ENCODE results near the gene TIGD3. TPM values are rescaled to one million over a fixed set of nuclear protein-coding genes. Genes with fewer than 3 reads are reported as not detected.

TIGD3 gene
- polyA plus RNA-seq, 1 donor (not counting 4 experiments of a cell fraction or from before 2014, with no cell fraction given): not detected

DNA sequence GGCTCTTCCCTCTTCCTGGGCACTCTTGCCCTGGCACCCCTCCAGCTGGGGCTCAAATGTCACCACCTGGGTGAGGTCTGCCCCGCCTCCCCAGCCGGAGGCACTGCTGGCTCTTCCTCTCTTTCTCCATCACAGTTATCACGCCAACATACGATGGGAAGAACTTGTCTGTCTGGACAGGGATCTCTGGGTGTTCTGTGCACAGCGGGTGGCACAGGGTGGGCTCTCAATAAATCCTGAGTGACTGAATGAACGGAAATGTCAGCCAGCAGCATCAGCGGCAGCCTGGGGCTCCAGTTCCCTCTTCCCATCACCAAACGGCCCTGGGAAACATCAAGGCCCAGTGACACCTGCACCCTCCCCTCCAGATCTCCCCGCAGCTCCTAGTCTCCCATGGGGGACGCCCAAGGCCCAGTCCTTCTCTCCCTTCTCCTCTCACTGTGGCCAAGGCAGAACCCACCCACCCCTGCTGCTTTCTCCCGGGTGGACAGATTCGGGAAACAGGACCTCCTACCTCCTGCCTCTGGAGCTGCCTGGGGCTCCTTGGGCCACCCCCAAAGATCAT, 28.3 kb downstream of the TIGD3 start:
- H3K4me1 ChIP-seq (ENCODE audit: control insufficient read depth, extremely low read depth, insufficient read depth, low read length): peaks cover 45% of the 10 kb centered on the region
- peak overlapping the region; percentile 84 for H3K9ac ChIP-seq (ENCODE audit: control insufficient read depth, extremely low read depth, insufficient read depth, low read length)
- no peaks in the 10 kb centered on the region for H4K20me1 ChIP-seq (ENCODE audit: control insufficient read depth, extremely low read depth, insufficient read depth, low read length)
- H3K36me3 ChIP-seq (ENCODE audit: control insufficient read depth in 2 of 2, extremely low read depth in 1 of 2, insufficient read depth in 2 of 2, low read length in 2 of 2): peaks cover 0 to under 1% of the 10 kb centered on the region in 2 experiments
- H3K27ac ChIP-seq (ENCODE audit: control insufficient read depth, insufficient read depth, low read length): peak overlapping the region; percentile 95
- no peaks in the 10 kb centered on the region for H3K27me3 ChIP-seq (ENCODE audit: control insufficient read depth, extremely low read depth, insufficient read depth, low read length)
- no peak for DNase-seq (ENCODE audit: low read depth, low spot score)
- peak overlapping the region; percentile 4 for H2AFZ ChIP-seq (ENCODE audit: control insufficient read depth, low read length)
- peaks cover 11% of the 10 kb centered on the region for H3K79me2 ChIP-seq (ENCODE audit: control insufficient read depth, insufficient read depth, low read length)
- no peaks in the 10 kb centered on the region for H3K9me3 ChIP-seq (ENCODE audit: control insufficient read depth, low read depth, low read length)
- TF ChIP-seq, protein P1, sequence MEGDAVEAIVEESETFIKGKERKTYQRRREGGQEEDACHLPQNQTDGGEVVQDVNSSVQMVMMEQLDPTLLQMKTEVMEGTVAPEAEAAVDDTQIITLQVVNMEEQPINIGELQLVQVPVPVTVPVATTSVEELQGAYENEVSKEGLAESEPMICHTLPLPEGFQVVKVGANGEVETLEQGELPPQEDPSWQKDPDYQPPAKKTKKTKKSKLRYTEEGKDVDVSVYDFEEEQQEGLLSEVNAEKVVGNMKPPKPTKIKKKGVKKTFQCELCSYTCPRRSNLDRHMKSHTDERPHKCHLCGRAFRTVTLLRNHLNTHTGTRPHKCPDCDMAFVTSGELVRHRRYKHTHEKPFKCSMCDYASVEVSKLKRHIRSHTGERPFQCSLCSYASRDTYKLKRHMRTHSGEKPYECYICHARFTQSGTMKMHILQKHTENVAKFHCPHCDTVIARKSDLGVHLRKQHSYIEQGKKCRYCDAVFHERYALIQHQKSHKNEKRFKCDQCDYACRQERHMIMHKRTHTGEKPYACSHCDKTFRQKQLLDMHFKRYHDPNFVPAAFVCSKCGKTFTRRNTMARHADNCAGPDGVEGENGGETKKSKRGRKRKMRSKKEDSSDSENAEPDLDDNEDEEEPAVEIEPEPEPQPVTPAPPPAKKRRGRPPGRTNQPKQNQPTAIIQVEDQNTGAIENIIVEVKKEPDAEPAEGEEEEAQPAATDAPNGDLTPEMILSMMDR (optimal IDR thresholded peaks at IDR 0.05 in 1 of 3, IDR thresholded peaks at IDR 0.05 in 1 of 3, conservative IDR thresholded peaks at IDR 0.05 in 1 of 3; ENCODE audit: extremely low read depth in 1 of 3, insufficient read depth in 2 of 3, low read length in 3 of 3): no peak
- TF ChIP-seq EZH2 (IDR thresholded peaks at IDR 0.05; ENCODE audit: low read length): no peak
- no peaks in the 10 kb centered on the region for H3K9me1 ChIP-seq (ENCODE audit: control insufficient read depth, extremely low read depth, insufficient read depth, low read length)
- H3K4me3 ChIP-seq (ENCODE audit: control insufficient read depth in 2 of 3, extremely low read depth in 1 of 3, insufficient read depth in 2 of 3, low read depth in 1 of 3, low read length in 3 of 3): peak overlapping the region; percentile 22 to 47 (median 41)
- peak overlapping the region; percentile 88 for H3K4me2 ChIP-seq (ENCODE audit: control insufficient read depth, extremely low read depth, insufficient read depth, low read depth, low read length)
- no peak for FAIRE-seq
- dilution Hi-C loops (cut with MboI; ENCODE audit: extremely low pct_ligation_motif_present, low sequenced_read_pairs): no loop called here

DNA sequence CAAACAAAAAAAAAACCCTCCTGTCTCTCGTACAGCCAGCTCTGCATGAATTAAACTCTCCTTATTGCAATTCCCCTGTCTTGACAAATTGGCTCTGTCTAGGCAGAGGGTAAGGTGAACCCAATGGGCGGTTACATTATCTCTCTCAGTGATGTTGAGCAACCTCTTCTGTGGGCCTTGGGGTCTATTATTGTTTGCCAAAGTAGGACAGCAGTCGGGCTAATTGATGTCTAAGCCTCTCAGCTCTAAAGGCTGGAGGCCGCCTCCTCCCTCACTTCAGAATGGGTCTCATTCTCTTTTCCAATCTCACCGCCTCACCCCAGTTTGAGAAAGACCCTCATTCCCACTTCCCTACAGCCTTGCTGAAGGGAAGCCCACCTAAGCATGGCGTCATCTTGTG, 29.2 kb downstream of the TIGD3 start:
- Histone ChIP-seq H3K9ac (ENCODE audit: control insufficient read depth, extremely low read depth, insufficient read depth, low read length) (no peak overlapping the region), H3K4me3 (ENCODE audit: control insufficient read depth in 2 of 3, extremely low read depth in 1 of 3, insufficient read depth in 2 of 3, low read depth in 1 of 3, low read length in 3 of 3) (no peak overlapping the region), H3K79me2 (ENCODE audit: control insufficient read depth, insufficient read depth, low read length) (peaks cover 20% of the 10 kb centered on the region), H3K9me1 (ENCODE audit: control insufficient read depth, extremely low read depth, insufficient read depth, low read length) (no peaks in the 10 kb centered on the region), H4K20me1 (ENCODE audit: control insufficient read depth, extremely low read depth, insufficient read depth, low read length) (no peaks in the 10 kb centered on the region), H3K4me1 (ENCODE audit: control insufficient read depth, extremely low read depth, insufficient read depth, low read length) (peaks cover 54% of the 10 kb centered on the region), H3K36me3 (ENCODE audit: control insufficient read depth in 2 of 2, extremely low read depth in 1 of 2, insufficient read depth in 2 of 2, low read length in 2 of 2) (peaks cover 0 to 8% of the 10 kb centered on the region in 2 experiments), H3K27me3 (ENCODE audit: control insufficient read depth, extremely low read depth, insufficient read depth, low read length) (no peaks in the 10 kb centered on the region), H3K4me2 (ENCODE audit: control insufficient read depth, extremely low read depth, insufficient read depth, low read depth, low read length) (no peak overlapping the region), H2AFZ (ENCODE audit: control insufficient read depth, low read length) (no peak overlapping the region), H3K9me3 (ENCODE audit: control insufficient read depth, low read depth, low read length) (no peaks in the 10 kb centered on the region), H3K27ac (ENCODE audit: control insufficient read depth, insufficient read depth, low read length) (peak overlapping the region; percentile 36)
- TF ChIP-seq EZH2 (IDR thresholded peaks at IDR 0.05; ENCODE audit: low read length): no peak
- TF ChIP-seq, protein P1 (optimal IDR thresholded peaks at IDR 0.05 in 1 of 3, IDR thresholded peaks at IDR 0.05 in 1 of 3, conservative IDR thresholded peaks at IDR 0.05 in 1 of 3; ENCODE audit: extremely low read depth in 1 of 3, insufficient read depth in 2 of 3, low read length in 3 of 3): no peak
- dilution Hi-C loops (cut with MboI; ENCODE audit: extremely low pct_ligation_motif_present, low sequenced_read_pairs): no loop called here
- no peak for DNase-seq (ENCODE audit: low read depth, low spot score)
- no peak for FAIRE-seq
